ENCODE results near the gene PRSS36. TPM values are rescaled to one million over a fixed set of nuclear protein-coding genes. Genes with fewer than 3 reads are reported as not detected.
"Not testable (repeated sequence)": the region's sequence is repeated elsewhere in the genome, so short reads cannot be mapped to it uniquely, and the experiment has no call there.

Gene PRSS36
- total RNA-seq, 1 experiment from 2014 or later, result 4.1 TPM

DNA sequence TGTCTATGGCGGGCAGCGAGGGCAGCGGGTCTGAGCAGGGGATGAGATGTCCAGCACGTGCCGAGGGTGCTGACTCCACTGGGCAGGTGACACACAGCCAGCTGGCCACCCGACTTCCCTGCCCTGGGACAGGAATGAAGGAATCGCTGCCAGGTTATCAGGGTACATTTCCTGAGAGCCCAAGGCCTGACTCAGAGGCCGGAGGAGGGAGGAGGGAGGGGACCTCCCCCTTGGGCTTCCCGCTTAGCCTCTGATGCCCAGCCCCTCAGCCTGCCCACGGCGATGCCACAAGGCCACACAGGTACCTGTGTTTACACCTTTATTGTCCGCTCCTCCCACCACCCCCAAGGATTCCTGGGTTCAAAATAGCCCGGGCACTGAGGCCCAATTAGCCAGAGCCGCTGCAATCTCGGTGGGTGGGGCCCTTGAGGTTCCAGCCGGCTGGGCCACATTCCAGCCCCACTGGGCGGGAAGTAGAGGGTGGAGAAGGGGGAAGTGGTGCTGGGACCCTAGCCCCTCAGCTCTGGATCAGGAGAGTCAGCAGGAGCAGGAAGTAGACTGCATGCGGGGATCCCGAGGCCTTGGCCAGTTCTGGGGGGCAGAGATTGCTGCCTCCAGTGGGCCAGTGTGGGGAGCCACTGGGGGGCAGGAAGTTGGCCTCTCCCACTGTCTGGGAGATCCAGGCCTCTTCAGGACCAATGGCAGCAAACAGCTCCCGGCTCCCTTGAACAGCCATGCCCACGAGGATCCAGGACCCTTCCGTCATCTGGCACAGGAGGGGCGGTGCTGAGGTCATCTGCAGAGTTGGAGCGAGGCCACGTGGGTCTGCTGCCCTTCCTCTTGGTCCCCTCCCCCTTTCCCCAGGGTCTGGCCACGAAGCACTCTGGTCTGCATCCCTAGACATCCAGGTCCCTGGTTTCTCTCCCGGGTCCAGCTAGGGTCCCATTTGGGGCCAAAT is 11.0 kb downstream of the PRSS36 start:
- intact Hi-C loops (cut with micrococcal nuclease; ENCODE audit: unreplicated experiment), result loop anchor here (1.0 to 2.0 kb wide), 4 partner anchors 8 to 320 kb away; partner anchors contain the start of genes ARMC5, FUS and KAT8
- Histone ChIP-seq H4K20me1 (ENCODE audit: insufficient read depth) (no peaks in the 10 kb centered on the region), H3K9me2 (ENCODE audit: insufficient read depth) (no peaks in the 10 kb centered on the region), H3K9me3 (ENCODE audit: insufficient read depth, low read depth) (no peaks in the 10 kb centered on the region), H3K4me3 (peak overlapping the region; percentile 33; the same call in 1 of the 2 replicates), H3K4me1 (replicated peaks; ENCODE audit: insufficient read depth) (peaks cover 60% of the 10 kb centered on the region), H3K27me3 (ENCODE audit: insufficient read depth, low read depth) (no peaks in the 10 kb centered on the region), H3K36me3 (ENCODE audit: low read depth) (no peaks in the 10 kb centered on the region), H3F3A (ENCODE audit: insufficient read depth, low read depth) (peaks cover 50% of the 10 kb centered on the region), H3K4me2 (peak overlapping the region; percentile 73), H2AFZ (no peak overlapping the region; the same call in 1 of the 2 replicates), H3K27ac (peak overlapping the region; percentile 63), H3K79me2 (ENCODE audit: low read depth) (peaks cover 5% of the 10 kb centered on the region)
- CTCF ChIA-PET, result interaction anchor here (0.7 to 1.2 kb wide), 2 partner anchors 22 to 42 kb away, joined by 3 read pairs; partner anchors contain the start of gene KAT8
- TF ChIP-seq, protein P1, sequence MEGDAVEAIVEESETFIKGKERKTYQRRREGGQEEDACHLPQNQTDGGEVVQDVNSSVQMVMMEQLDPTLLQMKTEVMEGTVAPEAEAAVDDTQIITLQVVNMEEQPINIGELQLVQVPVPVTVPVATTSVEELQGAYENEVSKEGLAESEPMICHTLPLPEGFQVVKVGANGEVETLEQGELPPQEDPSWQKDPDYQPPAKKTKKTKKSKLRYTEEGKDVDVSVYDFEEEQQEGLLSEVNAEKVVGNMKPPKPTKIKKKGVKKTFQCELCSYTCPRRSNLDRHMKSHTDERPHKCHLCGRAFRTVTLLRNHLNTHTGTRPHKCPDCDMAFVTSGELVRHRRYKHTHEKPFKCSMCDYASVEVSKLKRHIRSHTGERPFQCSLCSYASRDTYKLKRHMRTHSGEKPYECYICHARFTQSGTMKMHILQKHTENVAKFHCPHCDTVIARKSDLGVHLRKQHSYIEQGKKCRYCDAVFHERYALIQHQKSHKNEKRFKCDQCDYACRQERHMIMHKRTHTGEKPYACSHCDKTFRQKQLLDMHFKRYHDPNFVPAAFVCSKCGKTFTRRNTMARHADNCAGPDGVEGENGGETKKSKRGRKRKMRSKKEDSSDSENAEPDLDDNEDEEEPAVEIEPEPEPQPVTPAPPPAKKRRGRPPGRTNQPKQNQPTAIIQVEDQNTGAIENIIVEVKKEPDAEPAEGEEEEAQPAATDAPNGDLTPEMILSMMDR (conservative IDR thresholded peaks at IDR 0.05), result no peak
- no peak for TF ChIP-seq EZH2 (IDR thresholded peaks at IDR 0.05; ENCODE audit: low read depth)
- POLR2A ChIA-PET (ENCODE audit: unreplicated experiment), result interaction anchor here (0.5 to 1.6 kb wide), 11 partner anchors 21 to 1073 kb away, joined by 3 to 21 read pairs (median 5); partner anchors contain the start of genes ALDOA and KAT8
- TSS peak; percentile 70 for BruUV-seq (replicated peaks)
- DNase-seq, result peak; percentile 99 to 100

DNA sequence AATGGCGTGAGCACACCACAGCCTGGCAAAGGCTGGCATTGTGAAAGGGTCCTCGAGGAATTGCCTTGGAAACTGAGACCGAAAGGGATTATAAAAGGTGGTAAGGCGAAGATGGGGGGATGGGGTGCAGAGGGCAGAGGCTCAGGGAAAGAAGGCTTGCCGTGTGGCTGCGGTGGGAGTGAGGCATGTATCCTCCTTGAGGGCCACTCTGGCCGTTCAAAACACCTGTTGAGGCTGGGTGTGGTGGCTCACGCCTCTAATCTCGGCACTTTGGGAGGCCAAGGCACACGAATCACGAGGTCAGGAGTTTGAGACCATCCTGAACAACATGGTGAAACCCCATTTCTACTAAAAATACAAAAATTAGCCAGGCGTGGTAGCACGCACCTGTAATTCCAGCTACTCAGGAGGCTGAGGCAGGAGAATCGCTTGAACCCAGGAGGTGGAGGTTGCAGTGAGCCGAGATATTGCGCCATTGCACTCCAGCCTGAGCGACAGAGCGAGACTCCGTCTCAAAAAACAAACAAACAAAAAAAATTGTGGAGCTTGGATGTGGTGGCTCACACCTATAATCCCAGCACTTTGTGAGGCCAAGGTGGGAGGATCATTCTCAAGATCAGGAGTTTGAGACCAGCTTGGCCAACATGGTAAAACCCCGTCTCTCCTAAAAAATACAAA is 12.9 kb downstream of the PRSS36 start:
- peaks cover 47% of the 10 kb centered on the region for H3F3A ChIP-seq (ENCODE audit: insufficient read depth, low read depth)
- POLR2A ChIA-PET (ENCODE audit: unreplicated experiment), result interaction anchor here (3.1 kb wide), 1 partner anchor 19 kb away, joined by 29 read pairs; the partner anchor contains the start of gene KAT8
- not testable (repeated sequence) for H3K9me3 ChIP-seq (ENCODE audit: insufficient read depth, low read depth)

DNA sequence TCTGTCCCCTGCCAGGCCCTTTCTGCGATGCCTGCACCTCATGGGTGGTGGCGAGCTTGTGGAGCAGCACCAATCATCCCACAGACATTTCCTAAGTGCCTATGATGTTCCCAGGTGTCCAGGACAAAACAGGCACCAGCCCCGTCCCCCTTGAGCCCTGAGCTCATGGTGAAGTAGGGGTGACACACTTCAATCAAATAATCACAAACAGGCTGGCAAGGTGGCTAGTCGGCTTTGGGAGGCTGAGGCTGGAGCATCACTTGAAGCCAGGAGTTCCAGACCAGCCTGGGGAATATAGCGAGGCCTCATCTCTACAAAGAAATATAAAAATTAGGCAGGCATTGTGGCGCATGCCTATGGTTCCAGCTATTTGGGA is 13.6 kb downstream of the PRSS36 start:
- TF ChIP-seq, protein P1 (conservative IDR thresholded peaks at IDR 0.05), result no peak
- no peak for TF ChIP-seq EZH2 (IDR thresholded peaks at IDR 0.05; ENCODE audit: low read depth)
- ChIA-PET POLR2A (ENCODE audit: unreplicated experiment) (interaction anchor here (0.5 to 3.1 kb wide), 3 partner anchors 19 to 194 kb away, joined by 3 to 29 read pairs (median 11); partner anchors contain the start of gene KAT8), CTCF (no interaction called here)
- Histone ChIP-seq H3K9me2 (ENCODE audit: insufficient read depth) (no peaks in the 10 kb centered on the region), H2AFZ (no peak overlapping the region), H3F3A (ENCODE audit: insufficient read depth, low read depth) (peaks cover 44% of the 10 kb centered on the region), H3K9me3 (ENCODE audit: insufficient read depth, low read depth) (no peaks in the 10 kb centered on the region), H3K27me3 (ENCODE audit: insufficient read depth, low read depth) (no peaks in the 10 kb centered on the region), H3K4me1 (replicated peaks; ENCODE audit: insufficient read depth) (peaks cover 67% of the 10 kb centered on the region), H4K20me1 (ENCODE audit: insufficient read depth) (no peaks in the 10 kb centered on the region), H3K36me3 (ENCODE audit: low read depth) (no peaks in the 10 kb centered on the region), H3K4me3 (no peak overlapping the region), H3K4me2 (peak overlapping the region; percentile 75), H3K79me2 (ENCODE audit: low read depth) (peaks cover 12% of the 10 kb centered on the region), H3K27ac (no peak overlapping the region)
- DNase-seq, result no peak
- intact Hi-C loops (cut with micrococcal nuclease; ENCODE audit: unreplicated experiment), result no loop called here
- no TSS peak for BruUV-seq (replicated peaks)

More for the DNA sequence above, 12.9 kb downstream of the PRSS36 start:
- H3K27ac ChIP-seq; intact Hi-C loops (cut with micrococcal nuclease; ENCODE audit: unreplicated experiment); H4K20me1 ChIP-seq (ENCODE audit: insufficient read depth); H3K27me3 ChIP-seq (ENCODE audit: insufficient read depth, low read depth); H3K4me2 ChIP-seq; BruUV-seq (replicated peaks); H3K36me3 ChIP-seq (ENCODE audit: low read depth); H3K9me2 ChIP-seq (ENCODE audit: insufficient read depth); DNase-seq; H3K4me3 ChIP-seq; H2AFZ ChIP-seq: not testable (repeated sequence)
- CTCF ChIA-PET, result interaction anchor here (0.7 kb wide), 1 partner anchor 91 kb away, joined by 4 read pairs; no protein-coding TSS in a partner anchor
- Histone ChIP-seq H3K4me1 (replicated peaks; ENCODE audit: insufficient read depth) (peaks cover 66% of the 10 kb centered on the region), H3K79me2 (ENCODE audit: low read depth) (peaks cover 12% of the 10 kb centered on the region)

Data from PC-9 (cell line).